Measurements from ENCODE around the gene SMG6.
"Not testable (repeated sequence)": the region's sequence is repeated elsewhere in the genome, so short reads cannot be mapped to it uniquely, and the experiment has no call there.

Gene SMG6

DNA sequence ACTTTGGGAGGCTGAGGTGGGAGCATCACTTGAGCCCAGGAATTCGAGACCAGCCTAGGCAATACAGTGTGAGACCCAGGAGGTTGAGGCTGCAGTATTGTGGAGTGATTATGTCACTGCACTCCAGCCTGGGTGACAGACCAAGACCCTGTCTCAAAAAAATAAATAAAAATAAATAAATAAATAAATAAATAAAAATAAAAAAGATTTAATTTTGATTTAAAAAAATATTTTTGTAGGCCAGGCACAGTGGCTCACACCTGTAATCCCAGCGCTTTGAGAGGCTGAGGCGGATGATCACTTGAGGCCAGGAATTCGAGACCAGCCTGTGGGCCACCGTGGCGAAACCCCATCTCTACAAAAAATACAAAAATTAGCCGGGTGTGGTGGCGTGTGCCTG, 104.2 kb downstream of the SMG6 start:
- H3K9me3 ChIP-seq (ENCODE audit: control insufficient read depth, insufficient read depth, low read length); H3K4me1 ChIP-seq (ENCODE audit: insufficient read depth, low read length); H3K9ac ChIP-seq (ENCODE audit: low read depth, low read length); H3K36me3 ChIP-seq (ENCODE audit: insufficient read depth, low read length): not testable (repeated sequence)

DNA sequence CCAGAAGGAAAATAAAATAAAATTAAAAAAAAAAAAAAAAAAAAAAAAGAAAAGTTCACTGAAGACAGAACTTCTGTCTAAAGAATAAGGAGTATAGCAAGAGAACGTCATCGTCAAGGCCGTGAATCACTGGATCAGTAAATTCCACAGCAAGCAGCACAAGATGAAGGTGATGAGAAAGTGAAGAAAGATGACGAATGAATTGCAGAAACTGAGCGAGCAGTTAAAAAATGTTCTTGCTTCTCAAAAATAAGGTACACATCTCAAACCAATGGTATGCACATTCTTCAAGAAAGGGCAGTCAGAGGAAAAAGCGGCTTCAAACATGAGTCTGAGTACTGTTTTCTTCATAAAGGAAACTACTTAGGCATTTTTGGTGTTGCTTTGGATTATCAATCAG, 104.7 kb downstream of the SMG6 start:
- Histone ChIP-seq H3K4me1 (ENCODE audit: insufficient read depth, low read length) (peaks cover 4% of the 10 kb centered on the region; the same call in 1 of the 2 replicates), H3K36me3 (ENCODE audit: insufficient read depth, low read length) (no peaks in the 10 kb centered on the region), H3K9me3 (ENCODE audit: control insufficient read depth, insufficient read depth, low read length) (no peaks in the 10 kb centered on the region), H3K9ac (ENCODE audit: low read depth, low read length) (no peak overlapping the region)

DNA sequence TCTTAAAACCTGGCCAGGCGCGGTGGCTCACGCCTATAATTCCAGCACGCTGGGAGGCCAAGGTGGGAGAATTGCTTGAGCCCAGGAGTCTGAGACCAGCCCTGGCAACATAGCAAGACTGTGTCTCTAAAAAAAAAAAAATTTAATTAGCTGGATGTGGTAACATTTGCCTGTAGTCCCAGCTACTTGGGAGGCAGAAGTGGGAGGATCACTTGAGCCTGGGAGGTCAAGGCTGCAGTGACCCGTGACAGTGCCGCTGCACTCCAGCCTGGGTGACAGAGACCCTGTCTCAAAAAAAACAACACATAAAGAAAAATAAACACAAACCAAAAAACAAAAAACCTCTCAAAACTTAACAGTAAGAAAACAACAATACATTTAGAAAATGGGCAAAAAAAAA, 106.3 kb downstream of the SMG6 start:
- H3K9ac ChIP-seq (ENCODE audit: low read depth, low read length): no peak overlapping the region
- peaks cover 4% of the 10 kb centered on the region; the same call in 1 of the 2 replicates for H3K4me1 ChIP-seq (ENCODE audit: insufficient read depth, low read length)
- H3K36me3 ChIP-seq (ENCODE audit: insufficient read depth, low read length): no peaks in the 10 kb centered on the region
- no peaks in the 10 kb centered on the region for H3K9me3 ChIP-seq (ENCODE audit: control insufficient read depth, insufficient read depth, low read length)

DNA sequence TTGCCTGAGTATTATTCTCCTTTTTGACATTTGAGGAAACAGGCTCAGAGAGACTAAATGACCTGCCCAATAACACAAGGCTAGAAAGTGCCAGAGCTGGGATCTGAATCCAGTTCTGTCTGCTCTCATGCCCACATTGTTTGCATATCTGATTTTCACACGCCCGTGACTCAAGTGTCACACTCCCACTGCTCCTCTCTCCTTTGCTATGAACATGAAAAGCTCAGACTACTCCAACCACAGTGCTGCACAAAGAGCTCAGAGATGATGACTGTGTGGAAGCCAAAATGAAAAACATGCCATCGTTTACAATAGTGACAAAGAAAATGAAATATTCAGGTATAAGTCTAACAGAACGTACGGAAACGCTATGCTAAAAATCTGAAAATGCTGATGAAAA, 107.9 kb downstream of the SMG6 start:
- Histone ChIP-seq H3K4me1 (ENCODE audit: insufficient read depth, low read length) (peaks cover 4% of the 10 kb centered on the region; the same call in 1 of the 2 replicates), H3K9ac (ENCODE audit: low read depth, low read length) (no peak overlapping the region), H3K36me3 (ENCODE audit: insufficient read depth, low read length) (no peaks in the 10 kb centered on the region), H3K9me3 (ENCODE audit: control insufficient read depth, insufficient read depth, low read length) (no peaks in the 10 kb centered on the region)

DNA sequence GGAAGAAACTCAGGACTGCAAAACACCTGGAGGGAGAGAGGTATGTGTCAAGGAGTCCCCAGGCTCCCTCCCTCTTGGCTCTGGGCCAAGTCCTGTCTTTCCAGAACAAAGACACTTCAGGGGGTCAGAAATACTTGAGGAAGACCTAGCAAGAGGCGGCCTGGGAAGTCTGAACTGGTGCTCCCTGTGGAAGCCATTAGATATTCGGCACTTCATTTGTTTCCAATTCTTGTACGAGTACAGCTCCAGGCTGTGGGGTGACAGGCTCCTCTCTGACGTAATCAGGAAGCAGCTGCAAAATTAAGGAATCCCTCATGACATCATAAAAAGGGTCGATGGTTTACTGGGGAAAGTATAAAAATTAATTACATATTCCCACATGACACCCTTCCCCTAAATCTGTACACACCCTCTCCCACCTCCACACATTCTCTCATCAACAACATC, 108.7 kb downstream of the SMG6 start:
- Histone ChIP-seq H3K4me1 (ENCODE audit: insufficient read depth, low read length) (peaks cover 4% of the 10 kb centered on the region; the same call in 1 of the 2 replicates), H3K36me3 (ENCODE audit: insufficient read depth, low read length) (no peaks in the 10 kb centered on the region), H3K9ac (ENCODE audit: low read depth, low read length) (no peak overlapping the region), H3K9me3 (ENCODE audit: control insufficient read depth, insufficient read depth, low read length) (no peaks in the 10 kb centered on the region)

DNA sequence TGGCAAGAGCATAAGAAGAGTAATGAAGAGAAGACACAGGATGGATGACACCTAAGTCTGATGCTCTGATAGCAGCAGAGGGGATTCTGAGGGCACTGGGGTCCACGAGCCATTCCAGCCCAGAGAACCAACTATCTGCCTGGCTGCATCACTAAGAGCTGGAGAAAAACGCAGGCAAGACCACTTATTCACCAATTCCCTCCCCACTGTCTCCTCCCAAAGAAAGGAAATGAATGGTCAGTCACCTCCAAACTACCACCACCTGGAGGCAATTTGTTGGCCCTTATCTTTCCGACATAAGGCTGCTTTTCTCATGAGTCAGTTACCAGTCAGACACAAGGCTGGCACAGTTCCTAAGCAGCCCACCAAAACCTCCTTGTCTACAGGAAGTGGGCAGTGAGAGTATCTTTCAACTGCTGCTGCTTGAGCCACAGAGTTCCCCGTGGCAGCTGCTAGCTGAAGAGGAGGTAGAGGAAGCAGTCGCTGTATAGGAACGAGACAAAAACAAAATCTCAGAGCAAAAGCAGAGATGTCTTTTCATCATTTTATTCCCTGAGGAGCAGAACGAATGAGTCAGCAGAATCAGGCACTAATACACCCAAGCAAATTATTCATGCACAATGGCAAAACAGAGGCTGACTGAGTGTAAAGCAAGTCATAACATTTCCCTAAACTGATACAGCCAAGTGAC, 111.1 kb downstream of the SMG6 start:
- Histone ChIP-seq H3K9me3 (ENCODE audit: control insufficient read depth, insufficient read depth, low read length) (no peaks in the 10 kb centered on the region), H3K4me1 (ENCODE audit: insufficient read depth, low read length) (peaks cover 4% of the 10 kb centered on the region; the same call in 1 of the 2 replicates), H3K36me3 (ENCODE audit: insufficient read depth, low read length) (no peaks in the 10 kb centered on the region; the same call in 1 of the 2 replicates), H3K9ac (ENCODE audit: low read depth, low read length) (no peak overlapping the region)

DNA sequence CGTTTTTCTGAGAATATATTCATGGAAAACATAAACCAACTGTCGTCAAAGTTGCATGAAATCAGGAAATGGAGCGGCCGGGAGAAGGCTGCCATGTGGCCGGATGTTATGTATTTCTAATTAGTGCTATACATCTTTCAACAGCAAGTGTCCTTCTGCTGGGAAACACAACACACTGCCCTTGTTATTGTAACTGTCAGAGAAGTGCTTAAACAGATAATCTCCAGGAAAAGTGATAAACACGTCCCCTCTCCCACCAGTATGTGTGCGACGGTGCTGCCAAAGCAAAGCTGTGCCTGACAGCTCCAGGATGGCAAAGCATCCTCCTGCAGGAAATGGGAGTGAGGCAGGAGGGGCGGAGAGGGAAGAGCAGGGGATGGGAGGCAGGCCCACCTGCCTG, 111.8 kb downstream of the SMG6 start:
- no peaks in the 10 kb centered on the region for H3K9me3 ChIP-seq (ENCODE audit: control insufficient read depth, insufficient read depth, low read length)
- H3K4me1 ChIP-seq (ENCODE audit: insufficient read depth, low read length): peaks cover 4% of the 10 kb centered on the region; the same call in 1 of the 2 replicates
- H3K9ac ChIP-seq (ENCODE audit: low read depth, low read length): no peak overlapping the region
- no peaks in the 10 kb centered on the region; the same call in 1 of the 2 replicates for H3K36me3 ChIP-seq (ENCODE audit: insufficient read depth, low read length)

DNA sequence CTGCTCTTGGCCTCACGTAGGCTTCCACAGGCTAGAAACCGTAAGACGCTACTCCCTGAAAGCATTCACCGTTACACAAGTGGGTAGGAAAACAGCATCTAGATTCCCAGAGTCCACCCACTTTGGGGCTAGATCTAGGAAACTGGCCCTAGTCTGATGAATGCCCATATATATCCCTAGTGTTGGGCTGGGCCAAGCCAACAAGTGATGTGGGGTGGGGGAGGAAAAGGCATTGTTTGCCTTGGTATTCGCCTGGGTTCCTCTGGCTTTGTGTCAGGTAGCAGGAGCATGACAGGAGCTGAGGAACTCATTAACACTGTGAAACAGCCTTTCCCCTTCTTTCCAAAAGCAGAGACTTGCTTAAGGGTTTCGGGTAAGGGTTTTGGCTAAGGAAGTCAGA, 112.4 kb downstream of the SMG6 start:
- H3K9ac ChIP-seq (ENCODE audit: low read depth, low read length): no peak overlapping the region
- no peaks in the 10 kb centered on the region; the same call in 1 of the 2 replicates for H3K36me3 ChIP-seq (ENCODE audit: insufficient read depth, low read length)
- peaks cover 4% of the 10 kb centered on the region; the same call in 1 of the 2 replicates for H3K4me1 ChIP-seq (ENCODE audit: insufficient read depth, low read length)
- H3K9me3 ChIP-seq (ENCODE audit: control insufficient read depth, insufficient read depth, low read length): no peaks in the 10 kb centered on the region

DNA sequence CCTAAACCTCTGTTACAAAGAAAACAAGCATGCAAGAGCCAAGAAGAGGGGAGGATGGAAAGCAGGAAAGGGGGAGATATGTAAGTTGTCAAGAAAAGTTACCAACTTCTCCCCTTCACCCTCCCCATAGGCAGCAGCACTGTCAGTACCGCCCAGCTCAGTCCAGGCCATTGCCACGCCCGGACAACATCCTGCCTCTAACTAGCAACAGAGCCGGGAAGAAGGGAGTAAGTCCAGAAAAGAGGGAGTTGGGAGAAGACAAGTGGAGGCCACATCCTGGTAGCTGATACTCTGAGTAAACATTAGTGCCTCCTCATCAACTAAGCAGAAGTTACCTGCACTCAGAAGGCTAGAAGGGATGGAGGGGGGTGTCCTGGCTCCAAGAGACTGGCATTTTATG, 113.6 kb downstream of the SMG6 start:
- Histone ChIP-seq H3K36me3 (ENCODE audit: insufficient read depth, low read length) (no peaks in the 10 kb centered on the region; the same call in 1 of the 2 replicates), H3K9me3 (ENCODE audit: control insufficient read depth, insufficient read depth, low read length) (no peaks in the 10 kb centered on the region), H3K4me1 (ENCODE audit: insufficient read depth, low read length) (peaks cover 1% of the 10 kb centered on the region; the same call in 1 of the 2 replicates), H3K9ac (ENCODE audit: low read depth, low read length) (no peak overlapping the region)

DNA sequence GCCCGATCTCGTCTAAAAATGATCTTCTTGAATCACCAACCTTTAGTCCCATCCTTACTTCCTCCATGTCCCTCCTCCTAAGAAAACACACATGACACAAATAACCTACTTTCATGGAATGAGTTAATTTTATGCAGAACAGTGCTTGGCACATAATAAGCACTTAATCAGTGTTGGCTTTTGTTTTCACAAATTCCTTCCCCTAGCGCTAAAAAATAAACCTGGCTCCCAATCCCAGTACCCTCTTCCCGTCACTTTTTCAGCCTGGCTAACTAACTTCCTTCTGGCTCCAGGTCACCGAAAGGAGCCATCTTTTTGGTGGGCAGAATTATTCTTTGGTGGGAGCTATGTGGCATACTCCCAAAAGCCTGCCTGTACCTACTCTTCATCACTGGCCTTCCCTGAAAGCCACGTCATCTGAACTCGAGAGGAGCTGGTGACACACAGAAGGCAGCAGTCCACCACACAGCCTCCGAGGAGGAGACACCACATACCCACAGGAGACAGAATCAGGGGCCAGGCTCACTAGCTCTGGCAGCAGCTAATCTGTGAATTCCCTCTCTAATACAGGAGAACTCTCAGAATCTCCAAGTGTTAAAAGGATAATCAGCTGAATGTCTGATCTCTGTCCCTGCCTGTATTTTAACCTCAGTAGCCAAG, 114.5 kb downstream of the SMG6 start:
- Histone ChIP-seq H3K36me3 (ENCODE audit: insufficient read depth, low read length) (no peaks in the 10 kb centered on the region; the same call in 1 of the 2 replicates), H3K9me3 (ENCODE audit: control insufficient read depth, insufficient read depth, low read length) (no peaks in the 10 kb centered on the region), H3K4me1 (ENCODE audit: insufficient read depth, low read length) (no peaks in the 10 kb centered on the region), H3K9ac (ENCODE audit: low read depth, low read length) (no peak overlapping the region)

DNA sequence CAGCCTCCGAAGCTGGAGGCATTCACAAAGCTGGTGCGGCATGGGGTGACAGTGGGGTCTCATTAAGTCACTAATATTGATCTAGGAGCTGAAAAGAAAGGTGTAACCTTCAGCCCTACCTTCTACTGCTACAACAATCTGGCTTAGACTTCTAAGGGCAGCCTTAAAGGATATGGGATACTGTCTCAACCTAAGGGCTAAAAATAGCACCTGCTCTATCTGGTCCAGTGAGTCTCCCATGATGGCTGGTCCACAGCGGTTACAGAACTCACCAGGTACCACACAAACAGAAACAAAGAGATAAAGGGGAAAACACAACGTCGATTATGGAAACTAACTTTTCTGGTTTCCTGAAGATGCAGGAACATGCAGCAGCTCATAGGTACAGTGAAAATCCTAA, 115.8 kb downstream of the SMG6 start:
- H3K36me3 ChIP-seq (ENCODE audit: insufficient read depth, low read length): no peaks in the 10 kb centered on the region; the same call in 1 of the 2 replicates
- H3K9me3 ChIP-seq (ENCODE audit: control insufficient read depth, insufficient read depth, low read length): no peaks in the 10 kb centered on the region
- no peaks in the 10 kb centered on the region for H3K4me1 ChIP-seq (ENCODE audit: insufficient read depth, low read length)
- no peak overlapping the region for H3K9ac ChIP-seq (ENCODE audit: low read depth, low read length)

DNA sequence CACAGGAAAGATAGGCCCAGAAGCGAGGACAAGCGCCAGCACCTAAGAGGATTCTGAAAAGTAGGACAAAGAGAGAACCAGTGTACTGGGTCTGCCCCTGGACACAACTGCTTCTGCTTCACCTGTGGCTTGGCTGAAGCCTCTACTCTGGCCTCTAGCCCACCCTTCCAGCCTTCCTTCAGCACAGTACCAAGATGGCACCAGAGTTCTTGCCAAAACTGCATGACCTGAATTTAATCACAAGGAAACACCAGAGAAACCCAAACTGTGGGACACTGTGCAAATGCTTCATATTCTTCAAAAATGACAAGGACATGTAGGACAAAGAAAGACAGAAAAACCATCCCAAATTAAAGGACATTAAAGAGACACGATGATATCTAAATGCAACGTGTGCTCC, 116.6 kb downstream of the SMG6 start:
- H3K36me3 ChIP-seq (ENCODE audit: insufficient read depth, low read length): no peaks in the 10 kb centered on the region; the same call in 1 of the 2 replicates
- no peaks in the 10 kb centered on the region for H3K9me3 ChIP-seq (ENCODE audit: control insufficient read depth, insufficient read depth, low read length)
- no peak overlapping the region for H3K9ac ChIP-seq (ENCODE audit: low read depth, low read length)
- H3K4me1 ChIP-seq (ENCODE audit: insufficient read depth, low read length): peaks cover 2% of the 10 kb centered on the region; the same call in 1 of the 2 replicates

DNA sequence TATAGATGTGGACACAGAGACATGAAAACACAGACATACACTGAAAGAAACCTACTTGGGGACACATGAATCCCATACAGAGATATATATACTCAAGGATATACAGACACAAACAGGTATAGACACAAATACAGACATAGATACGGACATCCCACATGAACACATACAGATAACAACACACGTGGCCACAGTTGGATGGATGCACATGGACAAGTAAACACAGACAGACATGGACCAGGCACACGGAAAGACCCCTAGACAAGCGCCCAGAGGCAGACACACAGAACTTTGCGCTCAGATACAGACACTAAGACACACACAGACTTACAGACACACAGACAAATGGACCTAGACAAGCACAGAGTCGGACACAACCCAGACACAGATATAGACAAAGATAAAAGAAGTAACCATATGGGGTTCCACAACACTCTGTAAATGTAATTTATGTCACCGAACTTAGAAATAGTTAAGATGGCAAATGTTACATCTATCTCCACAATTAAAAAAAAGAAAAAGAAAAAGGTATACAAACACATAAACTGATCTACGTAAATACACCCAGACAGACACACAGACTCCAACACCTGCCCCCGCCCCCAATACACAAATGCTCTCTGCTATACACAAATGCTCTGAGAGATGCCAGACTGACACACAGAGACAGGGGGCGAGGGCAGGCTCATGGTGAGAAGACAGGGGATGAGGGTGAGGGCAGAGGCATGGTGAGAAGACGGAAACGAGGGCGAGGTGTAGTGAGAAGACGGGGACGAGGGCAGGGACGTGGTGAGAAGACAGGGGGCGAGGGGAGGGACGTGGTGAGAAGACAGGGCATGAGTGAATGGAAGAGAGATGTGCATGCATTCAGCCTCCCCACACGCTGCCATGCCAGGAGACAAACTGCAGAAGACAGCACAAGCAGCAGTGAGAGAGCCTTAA, 118.3 kb downstream of the SMG6 start:
- Histone ChIP-seq H3K4me1 (ENCODE audit: insufficient read depth, low read length) (peaks cover 11% of the 10 kb centered on the region; the same call in 1 of the 2 replicates), H3K9me3 (ENCODE audit: control insufficient read depth, insufficient read depth, low read length) (no peaks in the 10 kb centered on the region), H3K36me3 (ENCODE audit: insufficient read depth, low read length) (no peaks in the 10 kb centered on the region; the same call in 1 of the 2 replicates), H3K9ac (ENCODE audit: low read depth, low read length) (no peak overlapping the region)

DNA sequence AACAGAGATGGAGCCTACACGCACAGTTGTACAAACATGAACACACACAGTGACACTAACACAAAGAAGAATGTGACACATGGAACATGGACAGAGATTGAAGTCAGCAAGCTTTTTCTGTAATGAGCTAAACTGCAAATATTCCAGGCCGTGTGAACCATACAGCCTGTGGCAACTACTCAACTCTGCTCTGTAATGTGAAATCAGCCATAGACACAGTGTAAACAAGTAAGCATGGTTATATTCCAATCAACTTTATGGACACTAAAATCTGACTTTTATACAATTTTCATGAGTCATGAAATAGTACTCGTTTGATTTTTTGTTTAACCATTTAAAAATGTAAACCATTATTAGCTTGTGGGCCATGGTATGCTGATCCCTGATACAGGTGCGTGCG, 120.2 kb downstream of the SMG6 start:
- Histone ChIP-seq H3K9ac (ENCODE audit: low read depth, low read length) (no peak overlapping the region), H3K9me3 (ENCODE audit: control insufficient read depth, insufficient read depth, low read length) (no peaks in the 10 kb centered on the region), H3K36me3 (ENCODE audit: insufficient read depth, low read length) (no peaks in the 10 kb centered on the region), H3K4me1 (ENCODE audit: insufficient read depth, low read length) (peaks cover 11% of the 10 kb centered on the region; the same call in 1 of the 2 replicates)

Data from ES-I3 (cell line).